Activated T-cell treated with anti-CD3 and anti-CD28 coated beads, Interleukin-2, amount 50 U/mL, for 24 hours (primary cell): Measurements from ENCODE around the gene ZNF3.

Experiments
- DNase-seq: peaks from one replicate; pipeline ENCODE4 v3.0.0-alpha.2; 2020
- H3K27ac Mint-ChIP-seq: 2 replicates; pipeline ENCODE4 v1.8.0; 2020; ENCODE audit warnings: mild to moderate bottlenecking, mixed read lengths
- H3K27me3 Mint-ChIP-seq: 2 replicates; pipeline ENCODE4 v1.8.0; 2020; ENCODE audit warnings: mixed read lengths
- H3K36me3 Mint-ChIP-seq: 2 replicates; pipeline ENCODE4 v1.8.0; 2020; ENCODE audit warnings: low read depth, mixed read lengths
- H3K4me1 Mint-ChIP-seq: 2 replicates; pipeline ENCODE4 v1.8.0; 2020; ENCODE audit warnings: low read depth, mixed read lengths
- H3K4me3 Mint-ChIP-seq: 2 replicates; pipeline ENCODE4 v1.8.0; 2020; ENCODE audit warnings: mild to moderate bottlenecking, moderate library complexity, mixed read lengths
- H3K9me3 Mint-ChIP-seq: 2 replicates; pipeline ENCODE4 v1.8.0; 2020; ENCODE audit warnings: mixed read lengths

The ZNF3 gene

GRCh38 chr7:100029596-100029995, 51.9 kb downstream of the ZNF3 start:
- peaks cover 93% of the 10 kb centered on the region for H3K36me3 Mint-ChIP-seq
- no peaks in the 10 kb centered on the region for H3K9me3 Mint-ChIP-seq
- H3K27ac Mint-ChIP-seq, result no peak overlapping the region
- H3K4me3 Mint-ChIP-seq, result no peak overlapping the region
- H3K4me1 Mint-ChIP-seq, result peaks cover 10% of the 10 kb centered on the region
- no peaks in the 10 kb centered on the region for H3K27me3 Mint-ChIP-seq
- no peak for DNase-seq

GRCh38 chr7:100027197-100027596, 54.3 kb downstream of the ZNF3 start:
- Mint-ChIP-seq H3K27ac (no peak overlapping the region), H3K9me3 (no peaks in the 10 kb centered on the region), H3K27me3 (no peaks in the 10 kb centered on the region), H3K36me3 (peaks cover 93% of the 10 kb centered on the region), H3K4me3 (no peak overlapping the region), H3K4me1 (peaks cover 28% of the 10 kb centered on the region)
- no peak for DNase-seq

DNA sequence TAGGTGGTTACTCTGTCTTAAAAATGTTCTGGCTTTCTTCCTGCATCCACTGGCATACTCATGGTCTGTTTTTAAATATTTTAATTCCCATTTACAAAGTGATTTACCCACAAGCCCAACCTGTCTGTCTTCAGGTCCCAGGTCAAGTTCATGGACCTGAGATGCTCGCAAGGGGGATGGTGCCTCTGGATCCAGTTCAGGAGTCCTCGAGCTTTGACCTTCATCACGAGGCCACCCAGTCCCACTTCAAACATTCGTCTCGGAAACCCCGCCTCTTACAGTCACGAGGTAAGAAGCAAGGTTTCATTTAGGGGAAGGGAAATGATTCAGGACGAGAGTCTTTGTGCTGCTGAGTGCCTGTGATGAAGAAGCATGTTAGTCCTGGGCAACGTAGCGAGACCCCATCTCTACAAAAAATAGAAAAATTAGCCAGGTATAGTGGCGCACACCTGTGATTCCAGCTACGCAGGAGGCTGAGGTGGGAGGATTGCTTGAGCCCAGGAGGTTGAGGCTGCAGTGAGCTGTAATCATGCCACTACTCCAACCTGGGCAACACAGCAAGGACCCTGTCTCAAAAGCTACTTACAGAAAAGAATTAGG, 57.4 kb downstream of the ZNF3 start:
- no peak overlapping the region for H3K4me3 Mint-ChIP-seq
- no peak for DNase-seq
- no peaks in the 10 kb centered on the region for H3K27me3 Mint-ChIP-seq
- H3K27ac Mint-ChIP-seq, result no peak overlapping the region
- no peaks in the 10 kb centered on the region for H3K9me3 Mint-ChIP-seq
- peaks cover 84% of the 10 kb centered on the region for H3K36me3 Mint-ChIP-seq
- peaks cover 51% of the 10 kb centered on the region for H3K4me1 Mint-ChIP-seq

GRCh38 chr7:100023526-100023925, 58.0 kb downstream of the ZNF3 start:
- peaks cover 87% of the 10 kb centered on the region for H3K36me3 Mint-ChIP-seq
- H3K27me3 Mint-ChIP-seq, result no peaks in the 10 kb centered on the region
- H3K4me1 Mint-ChIP-seq, result peaks cover 57% of the 10 kb centered on the region
- H3K4me3 Mint-ChIP-seq, result no peak overlapping the region
- peak overlapping the region; percentile 47 for H3K27ac Mint-ChIP-seq
- no peaks in the 10 kb centered on the region for H3K9me3 Mint-ChIP-seq
- DNase-seq, result no peak

GRCh38 chr7:100022621-100023020, 58.9 kb downstream of the ZNF3 start:
- Mint-ChIP-seq H3K27me3 (no peaks in the 10 kb centered on the region), H3K4me1 (peaks cover 62% of the 10 kb centered on the region), H3K36me3 (peaks cover 84% of the 10 kb centered on the region), H3K9me3 (no peaks in the 10 kb centered on the region), H3K4me3 (no peak overlapping the region), H3K27ac (peak overlapping the region; percentile 20)
- DNase-seq, result no peak

DNA sequence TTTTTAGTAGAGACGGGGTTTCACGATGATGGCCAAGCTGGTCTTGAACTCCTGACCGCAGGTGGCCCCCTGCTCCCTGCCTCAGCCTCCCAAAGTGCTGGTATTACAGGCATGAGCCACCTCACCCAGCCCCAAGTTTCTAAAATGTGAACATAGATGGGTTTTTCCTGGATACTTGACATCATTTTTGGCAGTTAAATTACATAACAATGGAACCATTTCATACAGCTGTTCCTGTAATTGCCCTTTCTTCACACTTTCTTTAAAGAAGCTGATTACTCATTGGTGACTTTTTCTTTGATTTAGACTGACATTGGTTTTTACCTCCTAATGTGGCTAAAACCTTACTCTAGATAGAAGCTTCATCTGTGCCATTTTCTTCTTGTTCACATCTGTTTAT, 60.2 kb downstream of the ZNF3 start:
- Mint-ChIP-seq H3K4me3 (no peak overlapping the region), H3K27me3 (no peaks in the 10 kb centered on the region), H3K27ac (peak overlapping the region; percentile 64), H3K36me3 (peaks cover 85% of the 10 kb centered on the region), H3K9me3 (no peaks in the 10 kb centered on the region), H3K4me1 (peaks cover 74% of the 10 kb centered on the region)
- DNase-seq, result no peak
